Astrocyte of the spinal cord (primary cell): ENCODE data around the gene LINGO3.

Experiments
- DNase-seq: peaks from one replicate; pipeline ENCODE4 v3.0.0; 2011; ENCODE audit warnings: low read depth, low spot score
- H3K4me3 ChIP-seq: 2 replicates; pipeline ENCODE4 v1.5.1; 2011; ENCODE audit warnings: low read depth, mild to moderate bottlenecking, low read length, moderate library complexity
- in situ Hi-C: cut with HindIII; loops from 2 replicates; pipeline ENCODE4 v1.10.0; 2017; ENCODE audit warnings: low sequenced_read_pairs
- TF ChIP-seq, protein P1 (sequence below): IDR thresholded peaks from 2 replicates; pipeline ENCODE4 v1.5.1; 2012; ENCODE audit warnings: low read depth, mild to moderate bottlenecking, low read length, inconsistent platforms

Gene LINGO3

DNA sequence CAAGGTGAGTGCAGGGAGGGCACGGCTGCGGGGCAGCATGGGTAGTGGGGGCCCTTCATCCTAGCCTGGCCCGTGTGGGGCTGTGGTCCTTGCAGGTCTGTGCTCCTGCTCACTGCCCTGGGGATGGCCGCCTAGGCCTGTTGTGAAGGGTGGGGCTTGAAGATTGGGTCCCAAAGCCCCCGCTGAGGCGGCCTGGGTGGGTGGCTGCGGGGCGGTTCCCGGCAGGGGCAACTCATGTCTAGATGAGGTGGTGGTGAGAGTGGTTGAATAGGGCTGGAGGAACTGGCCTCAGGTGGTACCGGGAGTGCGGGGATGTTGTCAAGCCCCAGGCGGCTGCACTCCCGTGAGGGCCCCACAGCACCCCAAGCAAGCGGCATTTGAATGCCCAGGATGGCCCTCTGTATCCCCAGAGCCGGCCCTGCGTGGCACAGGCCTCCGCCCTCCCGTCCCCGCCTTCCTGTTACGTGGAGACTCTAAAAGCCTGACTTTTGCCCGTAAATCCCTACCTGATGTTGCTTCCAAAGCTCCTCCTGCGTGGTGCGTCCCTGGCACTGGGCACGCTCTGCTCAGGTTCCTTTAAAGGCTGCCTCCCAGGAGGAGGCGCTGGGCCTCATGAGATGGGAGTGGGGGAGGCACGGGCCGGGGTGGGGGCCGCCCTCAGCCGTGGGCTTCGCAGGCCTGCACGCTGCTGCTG is 35.5 kb upstream of the LINGO3 start:
- H3K4me3 ChIP-seq = no peak overlapping the region
- in situ Hi-C loops = no loop called here
- TF ChIP-seq, protein P1, sequence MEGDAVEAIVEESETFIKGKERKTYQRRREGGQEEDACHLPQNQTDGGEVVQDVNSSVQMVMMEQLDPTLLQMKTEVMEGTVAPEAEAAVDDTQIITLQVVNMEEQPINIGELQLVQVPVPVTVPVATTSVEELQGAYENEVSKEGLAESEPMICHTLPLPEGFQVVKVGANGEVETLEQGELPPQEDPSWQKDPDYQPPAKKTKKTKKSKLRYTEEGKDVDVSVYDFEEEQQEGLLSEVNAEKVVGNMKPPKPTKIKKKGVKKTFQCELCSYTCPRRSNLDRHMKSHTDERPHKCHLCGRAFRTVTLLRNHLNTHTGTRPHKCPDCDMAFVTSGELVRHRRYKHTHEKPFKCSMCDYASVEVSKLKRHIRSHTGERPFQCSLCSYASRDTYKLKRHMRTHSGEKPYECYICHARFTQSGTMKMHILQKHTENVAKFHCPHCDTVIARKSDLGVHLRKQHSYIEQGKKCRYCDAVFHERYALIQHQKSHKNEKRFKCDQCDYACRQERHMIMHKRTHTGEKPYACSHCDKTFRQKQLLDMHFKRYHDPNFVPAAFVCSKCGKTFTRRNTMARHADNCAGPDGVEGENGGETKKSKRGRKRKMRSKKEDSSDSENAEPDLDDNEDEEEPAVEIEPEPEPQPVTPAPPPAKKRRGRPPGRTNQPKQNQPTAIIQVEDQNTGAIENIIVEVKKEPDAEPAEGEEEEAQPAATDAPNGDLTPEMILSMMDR = no peak
- DNase-seq = no peak

DNA sequence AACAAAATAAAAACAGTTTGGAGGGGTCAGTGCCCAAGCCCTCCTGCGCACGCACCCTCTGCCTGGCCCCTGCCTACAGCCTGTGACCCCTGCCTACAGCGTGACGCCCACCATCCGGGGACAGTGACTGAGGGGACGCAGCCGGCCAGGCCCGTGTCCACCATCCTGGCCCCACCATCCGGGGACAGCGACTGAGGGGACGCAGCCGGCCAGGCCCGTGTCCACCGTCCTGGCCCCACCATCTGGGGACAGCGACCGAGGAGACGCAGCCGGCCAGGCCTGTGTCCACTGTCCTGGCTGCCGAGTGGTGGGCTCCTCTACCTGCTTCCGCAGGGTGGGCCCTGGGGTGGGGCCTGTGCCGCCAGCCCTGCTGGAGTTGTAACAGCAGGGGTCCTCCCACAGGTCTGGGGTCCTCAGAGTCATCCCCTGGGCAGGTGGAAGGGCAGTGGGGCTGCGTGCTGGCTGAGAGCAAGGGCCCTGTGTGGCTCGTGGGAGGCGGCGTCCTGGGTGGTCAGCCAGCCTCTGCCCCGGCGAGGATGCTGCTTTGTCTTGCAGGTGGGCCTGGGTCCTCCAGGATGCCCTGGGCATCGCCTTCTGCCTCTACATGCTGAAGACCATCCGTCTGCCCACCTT is 34.8 kb upstream of the LINGO3 start:
- DNase-seq = no peak
- TF ChIP-seq, protein P1 = no peak
- no peak overlapping the region for H3K4me3 ChIP-seq
- in situ Hi-C loops = no loop called here

DNA sequence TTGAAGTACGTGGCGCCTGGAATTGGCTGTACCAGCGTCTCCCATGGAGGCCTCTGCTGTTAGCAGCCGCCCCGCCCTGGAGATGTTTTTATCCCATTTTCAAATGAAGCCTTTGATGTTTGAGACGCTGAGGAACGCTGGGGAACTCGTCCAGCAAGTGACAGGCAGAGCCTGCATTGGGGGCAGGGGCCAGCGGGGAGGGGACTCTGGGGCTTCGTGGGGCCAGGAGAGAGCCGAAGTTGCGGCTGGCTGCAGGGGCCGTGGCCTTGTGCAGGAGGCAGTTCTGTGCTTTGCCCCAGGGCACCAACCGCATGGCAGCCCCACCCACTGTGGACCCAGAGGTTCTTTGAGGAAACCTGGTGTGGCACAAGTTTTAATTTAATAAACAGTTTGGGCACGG is 34.0 kb upstream of the LINGO3 start:
- in situ Hi-C loops = no loop called here
- DNase-seq = no peak
- TF ChIP-seq, protein P1 = no peak
- no peak overlapping the region for H3K4me3 ChIP-seq

DNA sequence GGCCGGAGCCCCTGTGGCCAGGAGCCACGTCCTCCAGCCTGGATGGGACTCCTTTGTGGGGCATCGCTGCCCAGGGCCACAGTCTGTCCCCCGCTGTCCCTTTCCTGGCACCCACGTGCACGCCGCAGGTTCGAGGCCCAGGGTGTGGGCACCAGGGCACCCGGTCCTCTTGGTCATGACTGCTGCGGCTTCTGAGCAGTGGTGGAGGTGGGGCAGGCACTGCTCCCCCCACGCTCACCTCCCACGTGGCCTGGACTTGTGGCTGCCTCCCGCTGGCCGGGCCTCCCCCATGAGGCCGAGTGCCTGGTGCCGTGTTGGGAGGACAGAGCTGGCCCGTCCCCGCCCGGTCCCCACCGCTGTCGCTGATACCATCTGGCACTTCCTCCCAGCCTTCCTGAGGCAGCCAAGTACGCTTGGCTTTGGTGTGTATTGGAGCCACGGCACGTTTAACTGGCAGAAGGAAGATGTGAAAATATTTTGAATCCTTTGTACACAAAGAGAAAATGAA is 33.3 kb upstream of the LINGO3 start:
- TF ChIP-seq, protein P1 = no peak
- no peak overlapping the region for H3K4me3 ChIP-seq
- in situ Hi-C loops = no loop called here
- DNase-seq = no peak

DNA sequence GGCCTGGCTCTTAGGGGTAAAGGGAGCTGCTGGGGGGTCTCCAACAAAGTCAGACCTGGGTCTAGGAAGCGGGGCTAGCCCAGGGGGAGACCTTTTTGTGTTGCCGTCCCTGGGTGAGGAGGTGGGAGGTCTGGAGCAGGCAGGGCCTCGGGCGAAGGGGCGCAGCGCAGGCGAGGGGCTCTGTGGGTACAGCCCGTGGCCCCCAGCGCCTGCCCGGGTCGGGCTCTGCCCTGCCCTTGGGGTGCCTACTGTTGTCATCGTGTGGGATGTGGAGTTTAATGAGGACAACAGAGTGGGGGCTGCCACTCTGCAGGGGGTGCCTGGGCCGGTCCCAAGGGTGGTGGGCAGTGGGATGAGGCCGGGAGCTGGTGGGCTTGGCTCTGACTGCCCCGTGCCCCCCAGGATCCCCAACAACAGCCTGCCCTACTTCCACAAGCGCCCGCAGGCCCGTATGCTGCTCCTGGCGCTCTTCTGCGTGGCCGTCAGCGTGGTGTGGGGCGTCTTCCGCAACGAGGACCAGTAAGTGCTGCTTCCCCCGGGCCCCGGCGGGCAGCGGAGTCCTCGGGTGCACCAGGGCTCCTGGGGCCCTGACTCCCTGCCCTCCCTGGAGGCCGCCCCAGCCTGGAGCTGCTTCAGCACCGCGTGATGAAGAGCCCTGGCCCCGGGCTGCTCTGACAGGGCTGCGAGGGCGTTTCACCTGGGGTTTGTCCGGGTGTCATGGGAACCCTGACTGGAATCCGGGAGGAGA is 32.7 kb upstream of the LINGO3 start:
- no peak for DNase-seq
- TF ChIP-seq, protein P1 = no peak
- H3K4me3 ChIP-seq = no peak overlapping the region
- in situ Hi-C loops = no loop called here

DNA sequence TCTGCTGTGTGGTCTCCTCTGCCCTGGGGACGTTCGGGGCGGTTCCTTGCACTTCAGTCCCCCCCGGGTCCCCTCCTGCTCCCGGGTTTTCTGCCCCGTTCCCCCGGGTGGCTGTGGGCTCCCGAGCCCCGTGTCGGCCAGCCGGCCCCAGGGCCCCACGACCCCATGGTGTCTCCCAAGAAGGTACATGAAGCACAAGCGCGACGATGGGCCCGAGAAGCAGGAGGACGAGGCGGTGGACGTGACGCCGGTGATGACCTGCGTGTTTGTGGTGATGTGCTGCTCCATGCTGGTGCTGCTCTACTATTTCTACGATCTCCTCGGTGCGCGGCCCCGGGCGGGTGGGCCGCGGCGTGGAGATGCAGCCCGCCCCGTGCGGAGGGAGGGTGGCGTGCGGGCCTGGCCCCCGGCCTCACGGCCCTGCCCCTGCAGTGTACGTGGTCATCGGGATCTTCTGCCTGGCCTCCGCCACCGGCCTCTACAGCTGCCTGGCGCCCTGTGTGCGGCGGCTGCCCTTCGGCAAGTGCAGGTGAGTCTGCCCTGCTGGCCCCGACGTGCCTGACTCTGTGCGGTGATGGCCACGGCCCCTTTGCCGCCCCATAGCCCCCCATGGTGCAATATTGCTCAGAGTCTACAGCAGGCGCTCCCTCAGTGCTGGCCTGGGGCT is 31.8 kb upstream of the LINGO3 start:
- TF ChIP-seq, protein P1 = no peak
- in situ Hi-C loops = no loop called here
- no peak overlapping the region for H3K4me3 ChIP-seq
- no peak for DNase-seq
